PFSK-1 (cell line): Measurements from ENCODE around the gene GPNMB.

Experiments
- POLR2AphosphoS5 ChIP-seq: IDR thresholded peaks from 2 replicates; pipeline ENCODE4 v1.6.1; 2012; ENCODE audit warnings: low read depth, mild to moderate bottlenecking, control low read depth, low read length, moderate library complexity
- TF ChIP-seq, protein P1 (sequence below), 2 experiments: IDR thresholded peaks; 2 replicates each; pipeline versions ENCODE4 v1.6.1 to v1.8.0; 2011 to 2012; ENCODE audit warnings: low read depth in 2 of 2, low read length in 2 of 2, control low read depth in 1 of 2, inconsistent platforms in 1 of 2, mild to moderate bottlenecking in 1 of 2, moderate library complexity in 1 of 2; ENCODE audit not compliant: insufficient read depth in 1 of 2

DNA sequence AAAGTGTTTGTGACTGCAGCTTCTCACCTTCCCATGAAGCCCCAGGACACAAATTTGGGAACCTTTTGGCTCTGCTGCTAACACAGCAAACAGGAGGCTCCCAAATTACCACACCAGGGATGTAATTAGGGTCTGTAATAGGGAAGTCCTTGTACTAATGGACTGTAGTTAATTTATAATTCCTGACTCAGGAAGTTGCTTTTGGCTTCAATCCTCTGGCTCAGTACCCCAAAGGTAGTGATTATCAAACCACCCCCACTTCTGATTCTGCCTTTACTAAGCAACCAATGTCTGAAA, 48.8 kb downstream of the GPNMB start:
- TF ChIP-seq, protein P1, sequence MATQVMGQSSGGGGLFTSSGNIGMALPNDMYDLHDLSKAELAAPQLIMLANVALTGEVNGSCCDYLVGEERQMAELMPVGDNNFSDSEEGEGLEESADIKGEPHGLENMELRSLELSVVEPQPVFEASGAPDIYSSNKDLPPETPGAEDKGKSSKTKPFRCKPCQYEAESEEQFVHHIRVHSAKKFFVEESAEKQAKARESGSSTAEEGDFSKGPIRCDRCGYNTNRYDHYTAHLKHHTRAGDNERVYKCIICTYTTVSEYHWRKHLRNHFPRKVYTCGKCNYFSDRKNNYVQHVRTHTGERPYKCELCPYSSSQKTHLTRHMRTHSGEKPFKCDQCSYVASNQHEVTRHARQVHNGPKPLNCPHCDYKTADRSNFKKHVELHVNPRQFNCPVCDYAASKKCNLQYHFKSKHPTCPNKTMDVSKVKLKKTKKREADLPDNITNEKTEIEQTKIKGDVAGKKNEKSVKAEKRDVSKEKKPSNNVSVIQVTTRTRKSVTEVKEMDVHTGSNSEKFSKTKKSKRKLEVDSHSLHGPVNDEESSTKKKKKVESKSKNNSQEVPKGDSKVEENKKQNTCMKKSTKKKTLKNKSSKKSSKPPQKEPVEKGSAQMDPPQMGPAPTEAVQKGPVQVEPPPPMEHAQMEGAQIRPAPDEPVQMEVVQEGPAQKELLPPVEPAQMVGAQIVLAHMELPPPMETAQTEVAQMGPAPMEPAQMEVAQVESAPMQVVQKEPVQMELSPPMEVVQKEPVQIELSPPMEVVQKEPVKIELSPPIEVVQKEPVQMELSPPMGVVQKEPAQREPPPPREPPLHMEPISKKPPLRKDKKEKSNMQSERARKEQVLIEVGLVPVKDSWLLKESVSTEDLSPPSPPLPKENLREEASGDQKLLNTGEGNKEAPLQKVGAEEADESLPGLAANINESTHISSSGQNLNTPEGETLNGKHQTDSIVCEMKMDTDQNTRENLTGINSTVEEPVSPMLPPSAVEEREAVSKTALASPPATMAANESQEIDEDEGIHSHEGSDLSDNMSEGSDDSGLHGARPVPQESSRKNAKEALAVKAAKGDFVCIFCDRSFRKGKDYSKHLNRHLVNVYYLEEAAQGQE (IDR thresholded peaks at IDR 0.05; ENCODE audit: insufficient read depth in 1 of 2, low read depth in 2 of 2, low read length in 2 of 2): no peak
- no peak for TF ChIP-seq POLR2AphosphoS5
